WTC11 (cell line): Measurements from ENCODE around the gene IFT88. TPM values are rescaled to one million over a fixed set of nuclear protein-coding genes. Genes with fewer than 3 reads are reported as not detected.

Experiments
- ATAC-seq: fragments of 200-7000 bp; cut with Tn5 transposase; 2 replicates; pipeline ENCODE4 v1.10.0; 2021; ENCODE audit warnings: mild to moderate bottlenecking, moderate library complexity
- CTCF ChIA-PET: fragments of 300-600 bp; sonication (Branson Sonifier 250); formaldehyde crosslinking; loops from one replicate; lab custom pipeline; 2021; ENCODE audit warnings: antibody characterized with exemption; lab: Charles Lee
- POLR2A ChIA-PET: fragments of 350-600 bp; sonication (Branson Sonifier 250); formaldehyde crosslinking; loops from one replicate; lab custom pipeline; 2021; ENCODE audit warnings: antibody characterized with exemption; lab: Charles Lee
- DNase-seq: peaks from one replicate; pipeline ENCODE4 v3.0.0; 2021; ENCODE audit warnings: low spot score
- H3K27ac Mint-ChIP-seq: 2 replicates; pipeline ENCODE4 v1.8.0; 2021; ENCODE audit warnings: mixed read lengths
- H3K27me3 Mint-ChIP-seq: 2 replicates; pipeline ENCODE4 v1.8.0; 2021; ENCODE audit warnings: low read depth, mild to moderate bottlenecking, moderate library complexity, mixed read lengths
- H3K36me3 Mint-ChIP-seq: 2 replicates; pipeline ENCODE4 v1.8.0; 2021; ENCODE audit warnings: mixed read lengths
- H3K4me1 Mint-ChIP-seq: 2 replicates; pipeline ENCODE4 v1.8.0; 2022; ENCODE audit warnings: mixed read lengths
- H3K4me3 Mint-ChIP-seq: 2 replicates; pipeline ENCODE4 v1.8.0; 2021; ENCODE audit warnings: mild to moderate bottlenecking, moderate library complexity, mixed read lengths
- H3K9me3 Mint-ChIP-seq: 2 replicates; pipeline ENCODE4 v1.8.0; 2021; ENCODE audit warnings: mixed read lengths
- ATF6 ChIP-seq: sonication (generic); formaldehyde crosslinking; IDR thresholded peaks from 2 replicates; pipeline ENCODE4 v1.8.1; 2023; ENCODE audit warnings: mild to moderate bottlenecking, missing genetic modification reagents
- ELF4 ChIP-seq: sonication (generic); formaldehyde crosslinking; IDR thresholded peaks from 2 replicates; pipeline ENCODE4 v1.8.1; 2022; ENCODE audit warnings: low read depth, mild to moderate bottlenecking, moderate library complexity, missing genetic modification reagents
- FOXJ3 ChIP-seq: sonication (generic); formaldehyde crosslinking; IDR thresholded peaks from 2 replicates; pipeline ENCODE4 v1.9.0; 2021; ENCODE audit warnings: missing genetic modification reagents, mild to moderate bottlenecking, borderline replicate concordance
- GABPB1 ChIP-seq: sonication (generic); formaldehyde crosslinking; IDR thresholded peaks from 2 replicates; pipeline ENCODE4 v1.8.1; 2023; ENCODE audit warnings: mild to moderate bottlenecking, missing genetic modification reagents
- IRF2 ChIP-seq: sonication (generic); formaldehyde crosslinking; IDR thresholded peaks from 2 replicates; pipeline ENCODE4 v1.8.0; 2022; ENCODE audit warnings: low read depth, missing genetic modification reagents, borderline replicate concordance
- JUN ChIP-seq: sonication (generic); formaldehyde crosslinking; IDR thresholded peaks from 2 replicates; pipeline ENCODE4 v1.8.0; 2023; ENCODE audit warnings: mild to moderate bottlenecking, missing genetic modification reagents
- MYBL2 ChIP-seq: sonication (generic); formaldehyde crosslinking; IDR thresholded peaks from 2 replicates; pipeline ENCODE4 v1.8.1; 2023; ENCODE audit warnings: mild to moderate bottlenecking, moderate library complexity, missing genetic modification reagents
- RELA ChIP-seq: sonication (generic); formaldehyde crosslinking; IDR thresholded peaks from 2 replicates; pipeline ENCODE4 v1.8.1; 2022; ENCODE audit warnings: missing genetic modification reagents, mild to moderate bottlenecking, borderline replicate concordance
- SMAD3 ChIP-seq: sonication (generic); formaldehyde crosslinking; IDR thresholded peaks from 2 replicates; pipeline ENCODE4 v1.8.0; 2022; ENCODE audit warnings: missing genetic modification reagents, mild to moderate bottlenecking, borderline replicate concordance
- ZNF281 ChIP-seq: sonication (generic); formaldehyde crosslinking; IDR thresholded peaks from 2 replicates; pipeline ENCODE4 v1.8.0; 2023; ENCODE audit warnings: mild to moderate bottlenecking, missing genetic modification reagents
- ZNF396 ChIP-seq: fragments of 250-450 bp; sonication (Bioruptor Pico); IDR thresholded peaks from 2 replicates; pipeline ENCODE4 v1.8.0; 2021; ENCODE audit warnings: mild to moderate bottlenecking, moderate library complexity, borderline replicate concordance
- ZNF423 ChIP-seq: fragments of 250-450 bp; sonication (Bioruptor Pico); IDR thresholded peaks from 2 replicates; pipeline ENCODE4 v2.1.2; 2022; ENCODE audit warnings: mild to moderate bottlenecking, moderate library complexity
- total RNA-seq: library from RNA; stranded (reverse); gene quantifications from 3 replicates; pipeline ENCODE4 v1.2.3, GENCODE V29; 2021
- TF ChIP-seq, protein P1 (sequence below): sonication (generic); formaldehyde crosslinking; IDR thresholded peaks from 2 replicates; pipeline ENCODE4 v1.8.1; 2022; ENCODE audit warnings: mild to moderate bottlenecking, moderate library complexity, missing genetic modification reagents
- TF ChIP-seq, protein P2 (sequence below): fragments of 250-450 bp; sonication (Bioruptor Pico); IDR thresholded peaks from 2 replicates; pipeline ENCODE4 v1.9.0; 2021; ENCODE audit warnings: mild to moderate bottlenecking, borderline replicate concordance
- TF ChIP-seq, protein P3 (sequence below): sonication (generic); formaldehyde crosslinking; IDR thresholded peaks from 2 replicates; pipeline ENCODE4 v1.8.0; 2023; ENCODE audit warnings: missing genetic modification reagents, mild to moderate bottlenecking, borderline replicate concordance
- TF ChIP-seq, protein P4 (sequence below): sonication (generic); formaldehyde crosslinking; IDR thresholded peaks from 2 replicates; pipeline ENCODE4 v1.8.0; 2022; ENCODE audit warnings: mild to moderate bottlenecking, missing genetic modification reagents
- TF ChIP-seq, protein P5 (sequence below): sonication (generic); formaldehyde crosslinking; IDR thresholded peaks from 2 replicates; pipeline ENCODE4 v1.8.0; 2022; ENCODE audit warnings: mild to moderate bottlenecking, missing genetic modification reagents

Gene IFT88
- total RNA-seq, 1 experiment from 2014 or later, result 6.5 TPM

DNA sequence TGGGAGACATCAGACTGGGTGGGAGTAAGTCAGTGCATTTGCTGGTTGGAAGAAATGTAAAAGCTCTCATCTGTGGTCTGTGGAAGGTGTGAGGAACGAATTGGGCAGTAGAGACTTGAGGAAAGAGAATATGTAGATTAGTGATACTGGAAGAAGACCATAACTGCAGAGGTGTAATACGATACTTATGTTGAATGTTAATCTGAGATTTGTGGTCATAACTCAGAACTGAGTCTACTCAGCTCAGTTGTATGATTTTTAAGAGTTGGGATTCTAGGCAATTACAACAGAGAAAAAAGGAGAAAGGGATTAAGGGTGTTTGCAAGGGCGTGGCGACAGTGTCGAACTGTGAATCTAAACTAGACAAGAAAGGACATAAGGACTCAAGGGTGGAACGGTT is 133.3 kb downstream of the IFT88 start:
- H3K9me3 Mint-ChIP-seq, result no peaks in the 10 kb centered on the region
- DNase-seq (no peak), ATAC-seq (no peak)
- CTCF ChIA-PET, result interaction anchor here (1.4 kb wide), 1 partner anchor 208 kb away, joined by 3 read pairs; no protein-coding TSS in a partner anchor
- peaks cover 10% of the 10 kb centered on the region for H3K4me1 Mint-ChIP-seq
- H3K36me3 Mint-ChIP-seq, result no peaks in the 10 kb centered on the region
- H3K27ac Mint-ChIP-seq, result no peak overlapping the region
- no peak for TF ChIP-seq SMAD3
- no peak for TF ChIP-seq ZNF423 (CRISPR knock-in tag)
- TF ChIP-seq ATF6 (CRISPR knock-in tag), result no peak
- TF ChIP-seq FOXJ3 (CRISPR knock-in tag), result no peak
- TF ChIP-seq IRF2 (CRISPR knock-in tag), result no peak
- no peak for TF ChIP-seq ELF4 (CRISPR knock-in tag)
- TF ChIP-seq RELA (CRISPR knock-in tag), result no peak
- TF ChIP-seq, protein P1, sequence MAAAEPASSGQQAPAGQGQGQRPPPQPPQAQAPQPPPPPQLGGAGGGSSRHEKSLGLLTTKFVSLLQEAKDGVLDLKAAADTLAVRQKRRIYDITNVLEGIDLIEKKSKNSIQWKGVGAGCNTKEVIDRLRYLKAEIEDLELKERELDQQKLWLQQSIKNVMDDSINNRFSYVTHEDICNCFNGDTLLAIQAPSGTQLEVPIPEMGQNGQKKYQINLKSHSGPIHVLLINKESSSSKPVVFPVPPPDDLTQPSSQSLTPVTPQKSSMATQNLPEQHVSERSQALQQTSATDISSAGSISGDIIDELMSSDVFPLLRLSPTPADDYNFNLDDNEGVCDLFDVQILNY (CRISPR knock-in tag), result no peak
- TF ChIP-seq, protein P2, sequence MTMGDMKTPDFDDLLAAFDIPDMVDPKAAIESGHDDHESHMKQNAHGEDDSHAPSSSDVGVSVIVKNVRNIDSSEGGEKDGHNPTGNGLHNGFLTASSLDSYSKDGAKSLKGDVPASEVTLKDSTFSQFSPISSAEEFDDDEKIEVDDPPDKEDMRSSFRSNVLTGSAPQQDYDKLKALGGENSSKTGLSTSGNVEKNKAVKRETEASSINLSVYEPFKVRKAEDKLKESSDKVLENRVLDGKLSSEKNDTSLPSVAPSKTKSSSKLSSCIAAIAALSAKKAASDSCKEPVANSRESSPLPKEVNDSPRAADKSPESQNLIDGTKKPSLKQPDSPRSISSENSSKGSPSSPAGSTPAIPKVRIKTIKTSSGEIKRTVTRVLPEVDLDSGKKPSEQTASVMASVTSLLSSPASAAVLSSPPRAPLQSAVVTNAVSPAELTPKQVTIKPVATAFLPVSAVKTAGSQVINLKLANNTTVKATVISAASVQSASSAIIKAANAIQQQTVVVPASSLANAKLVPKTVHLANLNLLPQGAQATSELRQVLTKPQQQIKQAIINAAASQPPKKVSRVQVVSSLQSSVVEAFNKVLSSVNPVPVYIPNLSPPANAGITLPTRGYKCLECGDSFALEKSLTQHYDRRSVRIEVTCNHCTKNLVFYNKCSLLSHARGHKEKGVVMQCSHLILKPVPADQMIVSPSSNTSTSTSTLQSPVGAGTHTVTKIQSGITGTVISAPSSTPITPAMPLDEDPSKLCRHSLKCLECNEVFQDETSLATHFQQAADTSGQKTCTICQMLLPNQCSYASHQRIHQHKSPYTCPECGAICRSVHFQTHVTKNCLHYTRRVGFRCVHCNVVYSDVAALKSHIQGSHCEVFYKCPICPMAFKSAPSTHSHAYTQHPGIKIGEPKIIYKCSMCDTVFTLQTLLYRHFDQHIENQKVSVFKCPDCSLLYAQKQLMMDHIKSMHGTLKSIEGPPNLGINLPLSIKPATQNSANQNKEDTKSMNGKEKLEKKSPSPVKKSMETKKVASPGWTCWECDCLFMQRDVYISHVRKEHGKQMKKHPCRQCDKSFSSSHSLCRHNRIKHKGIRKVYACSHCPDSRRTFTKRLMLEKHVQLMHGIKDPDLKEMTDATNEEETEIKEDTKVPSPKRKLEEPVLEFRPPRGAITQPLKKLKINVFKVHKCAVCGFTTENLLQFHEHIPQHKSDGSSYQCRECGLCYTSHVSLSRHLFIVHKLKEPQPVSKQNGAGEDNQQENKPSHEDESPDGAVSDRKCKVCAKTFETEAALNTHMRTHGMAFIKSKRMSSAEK (CRISPR knock-in tag), result no peak
- POLR2A ChIA-PET, result interaction anchor here (0.6 kb wide), 1 partner anchor 174 kb away, joined by 3 read pairs; no protein-coding TSS in a partner anchor
- H3K4me3 Mint-ChIP-seq, result no peak overlapping the region
- H3K27me3 Mint-ChIP-seq, result peaks cover 42% of the 10 kb centered on the region

- ChIA-PET POLR2A (no interaction called here), CTCF (interaction anchor here (1.4 kb wide), 1 partner anchor 209 kb away, joined by 3 read pairs; no protein-coding TSS in a partner anchor)
- Mint-ChIP-seq H3K4me1 (peaks cover 10% of the 10 kb centered on the region), H3K9me3 (no peaks in the 10 kb centered on the region), H3K4me3 (no peak overlapping the region), H3K27ac (no peak overlapping the region), H3K36me3 (no peaks in the 10 kb centered on the region), H3K27me3 (peaks cover 47% of the 10 kb centered on the region)
- no peak for ATAC-seq
- no peak for DNase-seq
- no peak for TF ChIP-seq MYBL2
- TF ChIP-seq GABPB1, result no peak
- TF ChIP-seq, protein P3, sequence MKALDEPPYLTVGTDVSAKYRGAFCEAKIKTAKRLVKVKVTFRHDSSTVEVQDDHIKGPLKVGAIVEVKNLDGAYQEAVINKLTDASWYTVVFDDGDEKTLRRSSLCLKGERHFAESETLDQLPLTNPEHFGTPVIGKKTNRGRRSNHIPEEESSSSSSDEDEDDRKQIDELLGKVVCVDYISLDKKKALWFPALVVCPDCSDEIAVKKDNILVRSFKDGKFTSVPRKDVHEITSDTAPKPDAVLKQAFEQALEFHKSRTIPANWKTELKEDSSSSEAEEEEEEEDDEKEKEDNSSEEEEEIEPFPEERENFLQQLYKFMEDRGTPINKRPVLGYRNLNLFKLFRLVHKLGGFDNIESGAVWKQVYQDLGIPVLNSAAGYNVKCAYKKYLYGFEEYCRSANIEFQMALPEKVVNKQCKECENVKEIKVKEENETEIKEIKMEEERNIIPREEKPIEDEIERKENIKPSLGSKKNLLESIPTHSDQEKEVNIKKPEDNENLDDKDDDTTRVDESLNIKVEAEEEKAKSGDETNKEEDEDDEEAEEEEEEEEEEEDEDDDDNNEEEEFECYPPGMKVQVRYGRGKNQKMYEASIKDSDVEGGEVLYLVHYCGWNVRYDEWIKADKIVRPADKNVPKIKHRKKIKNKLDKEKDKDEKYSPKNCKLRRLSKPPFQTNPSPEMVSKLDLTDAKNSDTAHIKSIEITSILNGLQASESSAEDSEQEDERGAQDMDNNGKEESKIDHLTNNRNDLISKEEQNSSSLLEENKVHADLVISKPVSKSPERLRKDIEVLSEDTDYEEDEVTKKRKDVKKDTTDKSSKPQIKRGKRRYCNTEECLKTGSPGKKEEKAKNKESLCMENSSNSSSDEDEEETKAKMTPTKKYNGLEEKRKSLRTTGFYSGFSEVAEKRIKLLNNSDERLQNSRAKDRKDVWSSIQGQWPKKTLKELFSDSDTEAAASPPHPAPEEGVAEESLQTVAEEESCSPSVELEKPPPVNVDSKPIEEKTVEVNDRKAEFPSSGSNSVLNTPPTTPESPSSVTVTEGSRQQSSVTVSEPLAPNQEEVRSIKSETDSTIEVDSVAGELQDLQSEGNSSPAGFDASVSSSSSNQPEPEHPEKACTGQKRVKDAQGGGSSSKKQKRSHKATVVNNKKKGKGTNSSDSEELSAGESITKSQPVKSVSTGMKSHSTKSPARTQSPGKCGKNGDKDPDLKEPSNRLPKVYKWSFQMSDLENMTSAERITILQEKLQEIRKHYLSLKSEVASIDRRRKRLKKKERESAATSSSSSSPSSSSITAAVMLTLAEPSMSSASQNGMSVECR (CRISPR knock-in tag), result no peak
- TF ChIP-seq, protein P4, sequence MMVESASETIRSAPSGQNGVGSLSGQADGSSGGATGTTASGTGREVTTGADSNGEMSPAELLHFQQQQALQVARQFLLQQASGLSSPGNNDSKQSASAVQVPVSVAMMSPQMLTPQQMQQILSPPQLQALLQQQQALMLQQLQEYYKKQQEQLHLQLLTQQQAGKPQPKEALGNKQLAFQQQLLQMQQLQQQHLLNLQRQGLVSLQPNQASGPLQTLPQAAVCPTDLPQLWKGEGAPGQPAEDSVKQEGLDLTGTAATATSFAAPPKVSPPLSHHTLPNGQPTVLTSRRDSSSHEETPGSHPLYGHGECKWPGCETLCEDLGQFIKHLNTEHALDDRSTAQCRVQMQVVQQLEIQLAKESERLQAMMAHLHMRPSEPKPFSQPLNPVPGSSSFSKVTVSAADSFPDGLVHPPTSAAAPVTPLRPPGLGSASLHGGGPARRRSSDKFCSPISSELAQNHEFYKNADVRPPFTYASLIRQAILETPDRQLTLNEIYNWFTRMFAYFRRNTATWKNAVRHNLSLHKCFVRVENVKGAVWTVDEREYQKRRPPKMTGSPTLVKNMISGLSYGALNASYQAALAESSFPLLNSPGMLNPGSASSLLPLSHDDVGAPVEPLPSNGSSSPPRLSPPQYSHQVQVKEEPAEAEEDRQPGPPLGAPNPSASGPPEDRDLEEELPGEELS, result no peak
- no peak for TF ChIP-seq ZNF281 (CRISPR knock-in tag)
- TF ChIP-seq, protein P5, sequence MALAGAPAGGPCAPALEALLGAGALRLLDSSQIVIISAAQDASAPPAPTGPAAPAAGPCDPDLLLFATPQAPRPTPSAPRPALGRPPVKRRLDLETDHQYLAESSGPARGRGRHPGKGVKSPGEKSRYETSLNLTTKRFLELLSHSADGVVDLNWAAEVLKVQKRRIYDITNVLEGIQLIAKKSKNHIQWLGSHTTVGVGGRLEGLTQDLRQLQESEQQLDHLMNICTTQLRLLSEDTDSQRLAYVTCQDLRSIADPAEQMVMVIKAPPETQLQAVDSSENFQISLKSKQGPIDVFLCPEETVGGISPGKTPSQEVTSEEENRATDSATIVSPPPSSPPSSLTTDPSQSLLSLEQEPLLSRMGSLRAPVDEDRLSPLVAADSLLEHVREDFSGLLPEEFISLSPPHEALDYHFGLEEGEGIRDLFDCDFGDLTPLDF (CRISPR knock-in tag), result no peak
- no peak for TF ChIP-seq ZNF396 (CRISPR knock-in tag)
- TF ChIP-seq JUN (CRISPR knock-in tag), result no peak
Observed at GRCh38 chr13:20701461-20701860, 134.5 kb downstream of the IFT88 start.
